Mesenchymal stem cell (in vitro differentiated cells and primary cell): ENCODE results near the gene DEPDC4.

Experiments used
- DNase-seq: peaks from one replicate; pipeline ENCODE4 v3.0.0-alpha.2; 2013
- H2AFZ ChIP-seq: one replicate; pipeline ENCODE4 v1.6.1; 2013; ENCODE audit warnings: low read depth, mild to moderate bottlenecking, control low read depth, inconsistent platforms, low read length, moderate library complexity
- H2AK5ac ChIP-seq: 2 replicates; pipeline ENCODE4 v1.6.1; 2013; ENCODE audit warnings: low read length, moderate library complexity, mild to moderate bottlenecking, inconsistent platforms; ENCODE audit not compliant: severe bottlenecking
- H2BK120ac ChIP-seq: one replicate; pipeline ENCODE4 v1.6.1; 2013; ENCODE audit warnings: low read depth, mild to moderate bottlenecking, inconsistent platforms, low read length, moderate library complexity
- H2BK12ac ChIP-seq, 2 experiments: one replicate each; pipeline ENCODE4 v1.6.1; 2013; ENCODE audit warnings: inconsistent platforms in 2 of 2, low read length in 2 of 2, mild to moderate bottlenecking in 2 of 2, moderate library complexity in 2 of 2, control low read depth in 1 of 2
- H2BK15ac ChIP-seq: one replicate; pipeline ENCODE4 v1.6.1; 2013; ENCODE audit warnings: mild to moderate bottlenecking, low read depth, inconsistent platforms; ENCODE audit not compliant: poor library complexity, severe bottlenecking
- H2BK5ac ChIP-seq: 2 replicates; pipeline ENCODE4 v1.6.1; 2013; ENCODE audit warnings: low read depth, mild to moderate bottlenecking, low read length, control low read depth, inconsistent platforms; ENCODE audit not compliant: poor library complexity, severe bottlenecking
- H3K14ac ChIP-seq, 2 experiments: one replicate each; pipeline ENCODE4 v1.6.1; 2013; ENCODE audit warnings: inconsistent platforms in 2 of 2, low read length in 2 of 2, control low read depth in 1 of 2, mild to moderate bottlenecking in 1 of 2, moderate library complexity in 1 of 2
- H3K18ac ChIP-seq, 2 experiments: one replicate each; pipeline ENCODE4 v1.6.1; 2013; ENCODE audit warnings: inconsistent platforms in 2 of 2, low read length in 2 of 2, control low read depth in 1 of 2, low read depth in 1 of 2, mild to moderate bottlenecking in 1 of 2
- H3K23ac ChIP-seq, 2 experiments: one replicate each; pipeline ENCODE4 v1.6.1; 2013; ENCODE audit warnings: inconsistent platforms in 2 of 2, low read length in 2 of 2, mild to moderate bottlenecking in 2 of 2, moderate library complexity in 2 of 2, control low read depth in 1 of 2
- H3K27ac ChIP-seq: 2 replicates; pipeline ENCODE4 v1.5.1; 2013; ENCODE audit warnings: mild to moderate bottlenecking, moderate library complexity, low read length, control low read depth, inconsistent platforms; ENCODE audit not compliant: poor library complexity, severe bottlenecking
- H3K27me3 ChIP-seq, 2 experiments: 2 replicates each; pipeline versions ENCODE4 v1.6.1 to v1.7.0; 2013; ENCODE audit warnings: low read length in 2 of 2, mild to moderate bottlenecking in 2 of 2, moderate library complexity in 2 of 2, control low read depth in 1 of 2, inconsistent platforms in 1 of 2; ENCODE audit not compliant: control insufficient read depth in 1 of 2, insufficient read depth in 1 of 2
- H3K36me3 ChIP-seq, 2 experiments: 2 replicates each; pipeline versions ENCODE4 v1.6.1 to v1.7.0; 2013; ENCODE audit warnings: low read length in 2 of 2, control low read depth in 1 of 2, inconsistent platforms in 1 of 2, low read depth in 1 of 2, mild to moderate bottlenecking in 1 of 2; ENCODE audit not compliant: insufficient read depth in 2 of 2, control insufficient read depth in 1 of 2
- H3K4ac ChIP-seq, 2 experiments: one replicate each; pipeline ENCODE4 v1.6.1; 2013; ENCODE audit warnings: inconsistent platforms in 2 of 2, low read length in 2 of 2, mild to moderate bottlenecking in 2 of 2, moderate library complexity in 2 of 2, control low read depth in 1 of 2, low read depth in 1 of 2
- H3K4me1 ChIP-seq: 2 replicates; pipeline ENCODE4 v1.6.1; 2013; ENCODE audit warnings: low read depth, low read length, control low read depth; ENCODE audit not compliant: control insufficient read depth, insufficient read depth
- H3K4me2 ChIP-seq: 2 replicates; pipeline ENCODE4 v1.6.1; 2013; ENCODE audit warnings: low read length, mild to moderate bottlenecking, inconsistent platforms; ENCODE audit not compliant: poor library complexity, severe bottlenecking
- H3K4me3 ChIP-seq, 2 experiments: 2 replicates each; pipeline versions ENCODE4 v1.5.1 to v1.7.0; 2013; ENCODE audit warnings: low read length in 2 of 2, mild to moderate bottlenecking in 2 of 2, control low read depth in 1 of 2, low read depth in 1 of 2; ENCODE audit not compliant: insufficient read depth in 1 of 2
- H3K79me1 ChIP-seq: replicated peaks from 2 replicates; pipeline ENCODE4 v1.6.1; 2013; ENCODE audit warnings: mild to moderate bottlenecking, control low read depth, low read length, inconsistent platforms; ENCODE audit not compliant: poor library complexity, severe bottlenecking
- H3K9ac ChIP-seq: 2 replicates; pipeline ENCODE4 v1.7.0; 2013; ENCODE audit warnings: mild to moderate bottlenecking, low read length, moderate library complexity
- H3K9me3 ChIP-seq: 2 replicates; pipeline ENCODE4 v1.7.0; 2013; ENCODE audit warnings: mild to moderate bottlenecking, low read length; ENCODE audit not compliant: control insufficient read depth
- H4K8ac ChIP-seq: one replicate; pipeline ENCODE4 v1.6.1; 2013; ENCODE audit warnings: inconsistent platforms, mild to moderate bottlenecking, low read length, moderate library complexity
- H4K91ac ChIP-seq: one replicate; pipeline ENCODE4 v1.6.1; 2013; ENCODE audit warnings: mild to moderate bottlenecking, low read length, inconsistent platforms
- WGBS: methylation state at CpG from one replicate; pipeline ENCODE4 v1.1.7; 2013; ENCODE audit warnings: mixed read lengths; 5-methylcytosine and 5-hydroxymethylcytosine counted together

DEPDC4 gene

DNA sequence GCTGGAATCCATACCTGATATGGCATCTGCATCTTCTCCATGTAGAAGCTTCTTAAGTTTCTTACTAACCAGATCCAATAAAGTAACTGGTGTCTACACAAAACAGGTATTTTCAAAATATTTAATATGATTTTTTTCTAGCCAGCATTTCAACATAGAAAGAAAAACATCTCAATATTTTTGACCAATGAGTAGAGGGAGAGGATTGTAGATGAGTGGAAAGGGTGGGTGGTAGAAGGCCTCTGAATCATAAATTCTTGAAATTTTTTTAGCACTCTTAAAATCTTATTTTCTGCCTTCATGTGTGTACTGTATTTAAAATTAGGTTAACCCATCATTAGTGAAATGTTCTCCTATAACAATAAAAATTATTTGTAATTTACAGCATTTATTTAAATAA is 18.0 kb downstream of the DEPDC4 start:
- no peak for DNase-seq
- H4K8ac ChIP-seq: no peak overlapping the region
- peaks cover 6% of the 10 kb centered on the region for H3K4me1 ChIP-seq
- H3K4me2 ChIP-seq: no peak overlapping the region
- H3K9ac ChIP-seq: no peak overlapping the region
- no peak overlapping the region for H3K23ac ChIP-seq
- no peak overlapping the region for H3K27ac ChIP-seq
- no peak overlapping the region for H2BK5ac ChIP-seq
- no peaks in the 10 kb centered on the region for H3K27me3 ChIP-seq
- no peak overlapping the region for H3K14ac ChIP-seq
- no peak overlapping the region for H2AFZ ChIP-seq
- no peaks in the 10 kb centered on the region for H3K79me1 ChIP-seq
- H2BK12ac ChIP-seq: no peak overlapping the region
- H2AK5ac ChIP-seq: no peak overlapping the region
- H3K4ac ChIP-seq: no peak overlapping the region
- no peak overlapping the region for H3K18ac ChIP-seq
- no peak overlapping the region for H3K4me3 ChIP-seq
- H2BK120ac ChIP-seq: no peak overlapping the region
- no peak overlapping the region for H2BK15ac ChIP-seq
- no peaks in the 10 kb centered on the region for H3K36me3 ChIP-seq
- H3K9me3 ChIP-seq: no peaks in the 10 kb centered on the region
- H4K91ac ChIP-seq: no peak overlapping the region

DNA sequence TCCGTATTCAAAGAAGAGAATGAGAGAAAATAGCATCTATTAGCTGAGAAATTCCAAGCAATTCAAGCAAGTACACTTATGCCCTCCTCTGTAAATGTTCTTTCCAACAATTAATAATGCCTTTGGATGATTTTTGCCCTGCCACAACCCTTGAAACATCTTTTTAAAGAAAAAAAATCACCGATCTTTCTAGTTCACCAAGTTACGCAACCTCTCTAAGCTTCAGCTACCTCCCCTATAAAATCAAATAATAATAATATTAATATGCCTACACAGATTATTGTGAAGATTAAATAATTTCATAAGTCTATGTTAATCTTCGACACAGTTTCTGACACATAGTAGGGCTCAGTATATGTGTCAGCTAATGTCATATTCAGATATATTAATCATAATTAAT is 19.1 kb downstream of the DEPDC4 start:
- Histone ChIP-seq H3K4me1 (peaks cover 5% of the 10 kb centered on the region), H4K91ac (no peak overlapping the region), H2AK5ac (no peak overlapping the region), H2BK12ac (no peak overlapping the region), H3K36me3 (no peaks in the 10 kb centered on the region), H2BK120ac (no peak overlapping the region), H3K27me3 (no peaks in the 10 kb centered on the region), H3K27ac (no peak overlapping the region), H3K4me2 (no peak overlapping the region), H3K9ac (no peak overlapping the region), H3K23ac (no peak overlapping the region), H2BK15ac (no peak overlapping the region), H3K18ac (no peak overlapping the region), H3K4me3 (no peak overlapping the region), H3K4ac (no peak overlapping the region), H3K79me1 (no peaks in the 10 kb centered on the region), H3K14ac (no peak overlapping the region), H4K8ac (no peak overlapping the region), H2AFZ (no peak overlapping the region), H3K9me3 (no peaks in the 10 kb centered on the region), H2BK5ac (no peak overlapping the region)
- DNase-seq: no peak
- WGBS: 100% methylated on average over 2 of the region's 4 CpGs

DNA sequence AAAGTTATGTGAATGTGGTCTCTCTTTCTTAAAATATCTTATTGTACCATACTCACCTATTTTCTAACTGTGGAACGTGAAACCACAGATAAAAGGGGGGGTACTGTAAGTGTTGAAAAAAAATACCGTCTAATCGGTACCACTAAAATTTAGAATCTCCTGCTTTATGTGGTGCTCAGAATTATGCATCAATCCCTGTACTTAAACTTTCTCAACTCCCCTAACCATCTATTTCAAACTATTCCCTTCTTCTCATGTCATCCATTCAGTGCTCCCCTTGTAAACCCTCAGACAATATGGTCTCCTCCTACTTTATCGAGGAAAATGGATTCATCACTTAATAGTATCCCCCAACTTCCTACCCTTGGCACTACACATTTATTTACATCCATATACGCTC is 23.7 kb downstream of the DEPDC4 start:
- Histone ChIP-seq H4K91ac (no peak overlapping the region), H2BK12ac (no peak overlapping the region)

DNA sequence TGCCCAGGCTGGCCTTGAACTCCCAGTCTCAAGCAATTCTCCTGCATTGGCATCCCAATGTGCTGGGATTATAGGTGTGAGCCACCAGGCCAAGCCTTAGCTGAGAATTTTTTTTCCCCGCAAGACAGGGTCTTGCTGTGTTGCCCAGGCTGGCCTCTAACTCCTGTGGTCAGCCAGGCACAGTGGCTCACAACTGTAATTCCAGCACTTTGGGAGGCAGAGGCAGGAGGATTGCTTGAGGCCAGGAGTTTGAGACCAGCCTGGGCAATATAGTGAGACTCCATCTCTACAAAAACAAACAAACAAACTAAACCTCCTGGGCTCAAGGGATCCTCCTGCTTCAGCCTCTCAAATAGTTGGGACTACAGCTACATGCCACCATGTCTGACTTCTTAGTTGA is 27.3 kb downstream of the DEPDC4 start:
- DNase-seq: no peak
- no peak overlapping the region for H4K8ac ChIP-seq
- H3K27me3 ChIP-seq: no peaks in the 10 kb centered on the region
- 100% methylated on average over 1 of the region's 1 CpG for WGBS
- H2BK15ac ChIP-seq: no peak overlapping the region
- H2BK120ac ChIP-seq: no peak overlapping the region
- H3K27ac ChIP-seq: no peak overlapping the region
- H3K4ac ChIP-seq: no peak overlapping the region
- no peaks in the 10 kb centered on the region for H3K9me3 ChIP-seq
- H2AK5ac ChIP-seq: no peak overlapping the region
- no peaks in the 10 kb centered on the region for H3K79me1 ChIP-seq
- no peak overlapping the region for H2BK5ac ChIP-seq
- H2AFZ ChIP-seq: no peak overlapping the region
- no peak overlapping the region for H3K9ac ChIP-seq
- H3K14ac ChIP-seq: no peak overlapping the region
- H3K36me3 ChIP-seq: no peaks in the 10 kb centered on the region
- H3K23ac ChIP-seq: no peak overlapping the region
- H3K4me3 ChIP-seq: no peak overlapping the region
- no peaks in the 10 kb centered on the region for H3K4me1 ChIP-seq
- H3K4me2 ChIP-seq: no peak overlapping the region
- H3K18ac ChIP-seq: no peak overlapping the region
- no peak overlapping the region for H4K91ac ChIP-seq
- no peak overlapping the region for H2BK12ac ChIP-seq

More for the DNA sequence above, 23.7 kb downstream of the DEPDC4 start:
- Histone ChIP-seq H2AFZ (no peak overlapping the region), H3K14ac (no peak overlapping the region), H3K4me3 (no peak overlapping the region), H3K9ac (no peak overlapping the region), H3K9me3 (no peaks in the 10 kb centered on the region), H2BK120ac (no peak overlapping the region), H2BK15ac (no peak overlapping the region), H3K36me3 (no peaks in the 10 kb centered on the region), H3K4ac (no peak overlapping the region), H3K4me2 (no peak overlapping the region), H2BK5ac (no peak overlapping the region), H4K8ac (no peak overlapping the region), H2AK5ac (no peak overlapping the region), H3K23ac (no peak overlapping the region), H3K27me3 (no peaks in the 10 kb centered on the region), H3K79me1 (no peaks in the 10 kb centered on the region), H3K18ac (no peak overlapping the region), H3K4me1 (no peaks in the 10 kb centered on the region), H3K27ac (no peak overlapping the region)
- WGBS: 82% methylated on average over 5 of the region's 5 CpGs
- DNase-seq: no peak
